Colonic mucosa (tissue), 4 donors: Measurements from ENCODE around the gene PTPRN2. TPM values are rescaled to one million over a fixed set of nuclear protein-coding genes. Genes with fewer than 3 reads are reported as not detected.

ENCODE experiments used
- DNase-seq: peaks from one replicate; pipeline ENCODE4 v3.0.0-alpha.2; 2020
- H3K27ac ChIP-seq: fragments of 200-600 bp; one replicate; pipeline ENCODE4 v1.8.0; 2021
- H3K27me3 ChIP-seq: fragments of 200-600 bp; one replicate; pipeline ENCODE4 v1.8.0; 2021
- H3K36me3 ChIP-seq: fragments of 200-600 bp; one replicate; pipeline ENCODE4 v1.8.0; 2021
- H3K4me1 ChIP-seq: fragments of 200-600 bp; one replicate; pipeline ENCODE4 v1.8.0; 2021; ENCODE audit warnings: mild to moderate bottlenecking
- H3K4me3 ChIP-seq: fragments of 200-600 bp; one replicate; pipeline ENCODE4 v1.8.0; 2021
- H3K9ac ChIP-seq, 2 donors: one replicate each; pipeline ENCODE4 v1.7.0; 2013; ENCODE audit warnings: control low read depth in 2 of 2, low read depth in 2 of 2, low read length in 2 of 2
- H3K9me3 ChIP-seq: fragments of 200-600 bp; one replicate; pipeline ENCODE4 v1.8.0; 2021
- intact Hi-C: fragments of 100-400 bp; cut with DNase I; formaldehyde crosslinking; loops from one replicate; pipeline ENCODE4 v1.14.1; 2022
- total RNA-seq, 2 donors: library from RNA; stranded (reverse); fragmentation: NEBNext Ultra II Directional in 1 of 2; extraction: Animal tissue kit (Norgen Biotek cat#: 25700) in 1 of 2; gene quantifications; one replicate each; pipeline ENCODE4 v1.2.1, GENCODE V29; 2021
- TF ChIP-seq, protein P1 (sequence below): fragments of 200-600 bp; IDR thresholded peaks from one replicate; pipeline ENCODE4 v1.8.0; 2022; ENCODE audit warnings: antibody characterized with exemption, mild to moderate bottlenecking
- donor health status: healthy.
- donor health status: DM: no; HTN: no; CAD: no.
- donor health status: DM: no; HTN: no; CAD: no.

PTPRN2 gene
- total RNA-seq, 2 donors from 2014 or later = 14.7 to 21.6 TPM

DNA sequence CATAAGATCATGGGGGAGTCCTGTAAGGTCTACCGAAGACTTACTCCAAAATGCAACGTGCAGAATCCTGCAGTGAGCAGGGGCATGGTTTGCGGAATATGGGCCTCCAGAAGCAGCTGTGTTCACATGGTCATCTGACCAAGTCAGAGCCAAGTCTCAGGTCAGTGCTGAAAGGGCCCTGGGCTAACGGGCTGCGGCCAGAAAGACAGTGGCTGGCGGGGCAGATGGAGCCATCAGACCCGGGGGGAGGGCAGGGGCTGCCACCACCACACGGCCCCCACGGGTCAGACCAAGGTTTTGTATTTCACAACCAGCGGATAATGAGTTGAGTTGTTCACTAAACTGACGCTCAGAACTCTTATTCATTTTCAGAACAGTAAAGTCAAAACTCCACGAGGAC, 522.3 kb downstream of the PTPRN2 start:
- H3K4me1 ChIP-seq = no peaks in the 10 kb centered on the region
- TF ChIP-seq, protein P1, sequence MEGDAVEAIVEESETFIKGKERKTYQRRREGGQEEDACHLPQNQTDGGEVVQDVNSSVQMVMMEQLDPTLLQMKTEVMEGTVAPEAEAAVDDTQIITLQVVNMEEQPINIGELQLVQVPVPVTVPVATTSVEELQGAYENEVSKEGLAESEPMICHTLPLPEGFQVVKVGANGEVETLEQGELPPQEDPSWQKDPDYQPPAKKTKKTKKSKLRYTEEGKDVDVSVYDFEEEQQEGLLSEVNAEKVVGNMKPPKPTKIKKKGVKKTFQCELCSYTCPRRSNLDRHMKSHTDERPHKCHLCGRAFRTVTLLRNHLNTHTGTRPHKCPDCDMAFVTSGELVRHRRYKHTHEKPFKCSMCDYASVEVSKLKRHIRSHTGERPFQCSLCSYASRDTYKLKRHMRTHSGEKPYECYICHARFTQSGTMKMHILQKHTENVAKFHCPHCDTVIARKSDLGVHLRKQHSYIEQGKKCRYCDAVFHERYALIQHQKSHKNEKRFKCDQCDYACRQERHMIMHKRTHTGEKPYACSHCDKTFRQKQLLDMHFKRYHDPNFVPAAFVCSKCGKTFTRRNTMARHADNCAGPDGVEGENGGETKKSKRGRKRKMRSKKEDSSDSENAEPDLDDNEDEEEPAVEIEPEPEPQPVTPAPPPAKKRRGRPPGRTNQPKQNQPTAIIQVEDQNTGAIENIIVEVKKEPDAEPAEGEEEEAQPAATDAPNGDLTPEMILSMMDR = no peak
- intact Hi-C loops = no loop called here
- H3K4me3 ChIP-seq = no peak overlapping the region
- H3K27me3 ChIP-seq = no peaks in the 10 kb centered on the region
- no peaks in the 10 kb centered on the region for H3K9me3 ChIP-seq
- H3K9ac ChIP-seq = no peak overlapping the region
- H3K27ac ChIP-seq = no peak overlapping the region
- no peaks in the 10 kb centered on the region for H3K36me3 ChIP-seq
- no peak for DNase-seq

DNA sequence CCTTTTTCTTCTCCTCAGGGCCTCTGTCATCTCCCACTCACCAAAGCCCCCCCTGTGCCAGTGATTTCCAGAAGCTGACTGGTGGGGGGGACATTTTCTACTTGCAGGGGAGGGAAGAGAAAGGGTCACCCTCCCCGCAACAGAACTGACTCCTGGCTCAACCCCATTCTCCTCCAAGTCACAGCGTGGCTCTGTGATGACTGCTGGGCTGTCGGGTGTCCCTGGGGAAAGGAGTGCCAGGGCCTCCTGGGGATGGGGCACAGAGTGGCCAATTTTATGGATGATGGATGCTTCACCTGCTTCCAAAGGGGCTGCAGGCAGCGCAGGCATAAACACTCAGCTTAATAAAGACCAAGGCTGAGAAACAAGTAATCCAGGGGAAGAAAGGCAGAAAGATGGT, 523.0 kb downstream of the PTPRN2 start:
- Histone ChIP-seq H3K9me3 (no peaks in the 10 kb centered on the region), H3K4me3 (no peak overlapping the region), H3K27ac (no peak overlapping the region), H3K9ac (no peak overlapping the region), H3K27me3 (no peaks in the 10 kb centered on the region), H3K4me1 (no peaks in the 10 kb centered on the region), H3K36me3 (no peaks in the 10 kb centered on the region)
- TF ChIP-seq, protein P1 = no peak
- no peak for DNase-seq
- intact Hi-C loops = no loop called here

DNA sequence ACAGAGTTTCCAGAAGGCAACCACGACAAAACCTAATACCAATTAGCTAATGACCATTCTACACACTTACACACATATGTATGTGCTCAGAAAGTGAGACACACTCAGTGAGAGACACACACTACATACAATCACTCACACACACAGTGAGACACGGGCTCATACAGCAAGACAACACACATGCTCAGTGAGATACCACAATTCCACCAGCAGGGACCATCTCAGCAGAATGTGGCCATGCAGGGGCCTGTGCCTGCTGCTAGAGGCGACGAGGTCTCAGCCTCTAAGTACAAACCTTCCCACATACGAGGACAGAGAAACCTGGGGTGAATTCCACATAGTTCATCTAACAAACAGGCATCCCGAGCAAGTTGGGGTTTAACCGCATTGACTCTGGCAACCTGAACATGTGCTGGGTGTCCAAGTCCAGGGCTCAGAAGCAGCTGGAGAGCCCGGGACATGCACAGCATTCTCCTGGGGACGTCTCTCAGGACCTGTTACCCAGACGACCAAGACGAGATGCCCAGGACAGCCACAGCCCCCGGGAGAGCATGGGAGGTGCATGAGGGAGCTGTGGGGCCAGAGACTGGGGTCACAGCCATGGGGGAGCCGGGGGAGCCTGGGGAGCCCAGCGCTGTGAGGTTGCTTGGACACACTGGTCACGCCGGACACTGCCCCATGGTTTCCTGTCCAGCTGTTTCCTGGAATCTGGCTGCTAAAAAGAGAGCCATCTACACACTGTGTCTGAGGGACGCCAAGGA, 523.6 kb downstream of the PTPRN2 start:
- Histone ChIP-seq H3K4me1 (no peaks in the 10 kb centered on the region), H3K36me3 (no peaks in the 10 kb centered on the region), H3K9ac (no peak overlapping the region), H3K4me3 (no peak overlapping the region), H3K9me3 (no peaks in the 10 kb centered on the region), H3K27ac (no peak overlapping the region), H3K27me3 (no peaks in the 10 kb centered on the region)
- DNase-seq = no peak
- intact Hi-C loops = no loop called here
- TF ChIP-seq, protein P1 = no peak

DNA sequence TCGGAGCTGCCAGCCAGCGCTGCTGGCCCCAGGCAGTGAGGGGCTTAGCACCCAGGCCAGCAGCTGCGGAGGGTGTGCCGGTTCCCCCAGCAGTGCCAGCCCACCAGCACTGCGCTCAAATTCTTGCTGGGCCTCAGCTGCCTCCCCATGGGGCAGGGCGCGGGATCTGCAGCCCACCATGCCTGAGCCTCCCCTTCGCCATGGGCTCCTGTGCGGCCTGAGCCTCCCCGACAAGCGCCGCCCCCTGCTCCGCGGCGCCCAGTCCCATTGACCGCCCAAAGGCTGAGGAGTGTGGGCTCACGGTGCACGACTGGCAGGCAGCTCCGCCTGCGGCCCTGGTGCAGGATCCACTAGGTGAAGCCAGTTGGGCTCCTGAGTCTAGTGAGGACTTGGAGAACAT, 525.0 kb downstream of the PTPRN2 start:
- DNase-seq = no peak
- Histone ChIP-seq H3K9ac (no peak overlapping the region), H3K4me3 (no peak overlapping the region), H3K36me3 (no peaks in the 10 kb centered on the region), H3K9me3 (no peaks in the 10 kb centered on the region), H3K27ac (no peak overlapping the region), H3K4me1 (no peaks in the 10 kb centered on the region), H3K27me3 (no peaks in the 10 kb centered on the region)
- intact Hi-C loops = no loop called here
- TF ChIP-seq, protein P1 = no peak

DNA sequence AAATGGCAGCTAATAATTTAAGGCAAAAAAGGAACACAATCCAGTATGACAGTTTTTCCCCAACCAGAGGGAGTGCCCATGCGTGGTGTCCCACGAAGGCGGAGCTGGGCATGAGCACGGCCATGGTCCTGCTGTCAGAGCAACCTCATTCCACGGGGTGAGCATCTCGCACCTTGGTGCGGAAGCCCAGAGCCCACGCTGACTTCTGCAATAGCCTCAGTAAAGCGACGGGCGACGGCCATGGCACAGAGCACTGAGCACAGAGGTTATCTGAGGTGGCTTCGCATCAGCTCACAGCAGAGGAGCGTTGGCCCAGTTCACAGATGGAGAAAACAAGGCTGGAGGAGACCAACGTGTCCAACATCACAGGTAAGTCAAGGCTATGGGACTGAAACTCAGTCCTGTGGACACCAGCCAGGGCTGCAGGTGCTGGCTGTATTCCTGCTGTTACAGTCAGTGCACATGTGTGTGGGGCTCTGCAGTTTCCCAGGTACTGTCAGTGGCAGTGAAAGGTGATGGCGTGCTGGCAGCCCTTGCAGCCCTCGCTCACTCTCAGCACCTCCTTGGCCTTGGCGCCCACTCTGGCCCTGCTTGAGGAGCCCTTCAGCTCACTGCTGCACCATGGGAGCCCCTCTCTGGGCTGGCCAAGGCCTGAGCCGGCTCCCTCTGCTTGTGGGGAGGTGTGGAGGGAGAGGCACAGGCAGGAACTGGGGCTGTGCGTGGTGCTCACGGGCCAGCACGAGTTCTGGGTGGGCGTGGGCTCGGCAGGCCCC, 525.6 kb downstream of the PTPRN2 start:
- no peak overlapping the region for H3K4me3 ChIP-seq
- H3K9ac ChIP-seq = no peak overlapping the region
- H3K9me3 ChIP-seq = no peaks in the 10 kb centered on the region
- no peaks in the 10 kb centered on the region for H3K4me1 ChIP-seq
- intact Hi-C loops = no loop called here
- no peaks in the 10 kb centered on the region for H3K36me3 ChIP-seq
- TF ChIP-seq, protein P1 = no peak
- H3K27ac ChIP-seq = no peak overlapping the region
- no peaks in the 10 kb centered on the region for H3K27me3 ChIP-seq
- DNase-seq = no peak
